OCI-LY1 (cell line): Measurements from ENCODE around the gene GPR17.

Experiments
- H2AFZ ChIP-seq: fragments of 200-600 bp; sonication (generic), shearing (Covaris generic); 2 replicates; pipeline ENCODE4 v1.6.0; 2014; ENCODE audit warnings: antibody characterized with exemption, mild to moderate bottlenecking, low read length
- H3F3A ChIP-seq: fragments of 200-600 bp; sonication (generic), shearing (Covaris generic); 2 replicates; pipeline ENCODE4 v1.6.0; 2014; ENCODE audit warnings: mild to moderate bottlenecking, antibody characterized with exemption, low read length, moderate library complexity; ENCODE audit not compliant: insufficient read depth
- H3K27ac ChIP-seq: fragments of 200-600 bp; sonication (generic); 2 replicates; pipeline ENCODE4 v1.5.1; 2014; ENCODE audit warnings: low read length, mixed run types, mild to moderate bottlenecking, low read depth; ENCODE audit not compliant: poor library complexity, severe bottlenecking
- H3K27me3 ChIP-seq: fragments of 200-600 bp; sonication (generic); 2 replicates; pipeline ENCODE4 v1.6.0; 2014; ENCODE audit warnings: antibody characterized with exemption, mild to moderate bottlenecking, low read length, moderate library complexity; ENCODE audit not compliant: insufficient read depth
- H3K36me3 ChIP-seq: fragments of 200-600 bp; sonication (generic); 2 replicates; pipeline ENCODE4 v1.6.1; 2014; ENCODE audit warnings: mild to moderate bottlenecking, antibody characterized with exemption, low read length, moderate library complexity, mixed read lengths; ENCODE audit not compliant: insufficient read depth
- H3K4me1 ChIP-seq: fragments of 200-600 bp; sonication (generic); 2 replicates; pipeline ENCODE4 v1.5.1; 2014; ENCODE audit warnings: mild to moderate bottlenecking, low read length, moderate library complexity; ENCODE audit not compliant: insufficient read depth, severe bottlenecking
- H3K4me2 ChIP-seq: fragments of 200-600 bp; sonication (generic), shearing (Covaris generic); 2 replicates; pipeline ENCODE4 v1.6.1; 2014; ENCODE audit warnings: low read length
- H3K4me3 ChIP-seq: fragments of 200-600 bp; sonication (generic); 2 replicates; pipeline ENCODE4 v1.5.1; 2014; ENCODE audit warnings: low read length, low read depth, mild to moderate bottlenecking, mixed read lengths; ENCODE audit not compliant: poor library complexity, severe bottlenecking
- H3K79me2 ChIP-seq: fragments of 200-600 bp; shearing (Covaris generic); 2 replicates; pipeline ENCODE4 v1.6.1; 2016; ENCODE audit warnings: mixed run types, low read length, mixed read lengths; ENCODE audit not compliant: insufficient read depth
- H3K9ac ChIP-seq: fragments of 200-600 bp; sonication (generic), shearing (Covaris generic); 2 replicates; pipeline ENCODE4 v1.6.1; 2014; ENCODE audit warnings: mild to moderate bottlenecking, low read length, mixed read lengths
- H3K9me2 ChIP-seq: fragments of 200-600 bp; sonication (generic), shearing (Covaris generic); 2 replicates; pipeline ENCODE4 v1.6.1; 2014; ENCODE audit warnings: low read depth, mild to moderate bottlenecking, low read length, mixed read lengths
- H3K9me3 ChIP-seq: fragments of 200-600 bp; shearing (Covaris generic); 2 replicates; pipeline ENCODE4 v1.6.1; 2014; ENCODE audit warnings: low read length, mixed read lengths
- H4K20me1 ChIP-seq: fragments of 200-600 bp; sonication (generic), shearing (Covaris generic); 2 replicates; pipeline ENCODE4 v1.6.0; 2016; ENCODE audit warnings: mild to moderate bottlenecking, low read length; ENCODE audit not compliant: insufficient read depth
- EZH2 ChIP-seq: fragments of 200-600 bp; sonication (generic), shearing (Covaris generic); IDR thresholded peaks from 2 replicates; pipeline ENCODE4 v1.8.0; 2017; ENCODE audit warnings: borderline replicate concordance, mixed run types, mild to moderate bottlenecking, antibody characterized with exemption, low read length, moderate library complexity, mixed read lengths
- TF ChIP-seq, protein P1 (sequence below): fragments of 200-600 bp; sonication (generic), shearing (Covaris generic); IDR thresholded peaks from 2 replicates; pipeline ENCODE4 v1.5.1; 2017; ENCODE audit warnings: mild to moderate bottlenecking, antibody characterized with exemption, low read length, moderate library complexity, mixed read lengths

GPR17 gene

DNA sequence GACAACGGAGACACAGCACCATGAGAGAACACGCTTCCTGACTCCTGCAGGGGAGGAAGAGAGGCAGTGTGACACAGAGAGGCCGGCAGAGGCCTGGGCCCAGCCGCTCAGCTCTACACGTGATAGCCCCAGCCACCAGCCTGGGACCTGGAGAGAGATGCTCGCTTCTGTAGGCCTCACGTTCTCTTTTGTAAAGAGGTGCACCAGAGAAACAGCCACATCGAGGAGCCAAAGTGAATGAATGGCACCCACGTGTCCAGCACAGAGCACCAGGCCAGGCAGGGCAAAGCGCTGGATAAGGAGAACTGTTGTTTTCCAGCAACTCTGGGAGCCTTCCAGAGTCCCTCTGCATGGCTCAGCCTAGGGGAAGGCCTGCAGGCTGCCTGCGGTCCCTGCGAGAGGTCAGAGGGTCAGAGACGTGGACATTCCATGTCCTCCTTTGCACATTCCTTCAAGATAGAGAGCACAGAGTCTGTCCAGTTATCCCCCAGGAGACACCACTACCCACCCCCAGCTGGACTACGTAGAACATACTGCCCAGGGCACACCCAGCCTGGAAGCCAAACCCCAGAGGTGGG lies 15.2 kb downstream of the GPR17 start:
- H2AFZ ChIP-seq: no peak overlapping the region
- H3K27me3 ChIP-seq: peaks cover 5% of the 10 kb centered on the region; the same call in 1 of the 2 replicates
- no peaks in the 10 kb centered on the region for H3K4me1 ChIP-seq
- no peaks in the 10 kb centered on the region for H3F3A ChIP-seq
- H3K9me2 ChIP-seq: no peaks in the 10 kb centered on the region
- no peaks in the 10 kb centered on the region for H4K20me1 ChIP-seq
- TF ChIP-seq, protein P1, sequence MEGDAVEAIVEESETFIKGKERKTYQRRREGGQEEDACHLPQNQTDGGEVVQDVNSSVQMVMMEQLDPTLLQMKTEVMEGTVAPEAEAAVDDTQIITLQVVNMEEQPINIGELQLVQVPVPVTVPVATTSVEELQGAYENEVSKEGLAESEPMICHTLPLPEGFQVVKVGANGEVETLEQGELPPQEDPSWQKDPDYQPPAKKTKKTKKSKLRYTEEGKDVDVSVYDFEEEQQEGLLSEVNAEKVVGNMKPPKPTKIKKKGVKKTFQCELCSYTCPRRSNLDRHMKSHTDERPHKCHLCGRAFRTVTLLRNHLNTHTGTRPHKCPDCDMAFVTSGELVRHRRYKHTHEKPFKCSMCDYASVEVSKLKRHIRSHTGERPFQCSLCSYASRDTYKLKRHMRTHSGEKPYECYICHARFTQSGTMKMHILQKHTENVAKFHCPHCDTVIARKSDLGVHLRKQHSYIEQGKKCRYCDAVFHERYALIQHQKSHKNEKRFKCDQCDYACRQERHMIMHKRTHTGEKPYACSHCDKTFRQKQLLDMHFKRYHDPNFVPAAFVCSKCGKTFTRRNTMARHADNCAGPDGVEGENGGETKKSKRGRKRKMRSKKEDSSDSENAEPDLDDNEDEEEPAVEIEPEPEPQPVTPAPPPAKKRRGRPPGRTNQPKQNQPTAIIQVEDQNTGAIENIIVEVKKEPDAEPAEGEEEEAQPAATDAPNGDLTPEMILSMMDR: no peak
- TF ChIP-seq EZH2: no peak
- H3K9me3 ChIP-seq: no peaks in the 10 kb centered on the region
- H3K36me3 ChIP-seq: no peaks in the 10 kb centered on the region
- H3K79me2 ChIP-seq: no peaks in the 10 kb centered on the region
- no peak overlapping the region for H3K9ac ChIP-seq
- H3K27ac ChIP-seq: no peak overlapping the region
- no peak overlapping the region for H3K4me3 ChIP-seq
- H3K4me2 ChIP-seq: no peak overlapping the region

DNA sequence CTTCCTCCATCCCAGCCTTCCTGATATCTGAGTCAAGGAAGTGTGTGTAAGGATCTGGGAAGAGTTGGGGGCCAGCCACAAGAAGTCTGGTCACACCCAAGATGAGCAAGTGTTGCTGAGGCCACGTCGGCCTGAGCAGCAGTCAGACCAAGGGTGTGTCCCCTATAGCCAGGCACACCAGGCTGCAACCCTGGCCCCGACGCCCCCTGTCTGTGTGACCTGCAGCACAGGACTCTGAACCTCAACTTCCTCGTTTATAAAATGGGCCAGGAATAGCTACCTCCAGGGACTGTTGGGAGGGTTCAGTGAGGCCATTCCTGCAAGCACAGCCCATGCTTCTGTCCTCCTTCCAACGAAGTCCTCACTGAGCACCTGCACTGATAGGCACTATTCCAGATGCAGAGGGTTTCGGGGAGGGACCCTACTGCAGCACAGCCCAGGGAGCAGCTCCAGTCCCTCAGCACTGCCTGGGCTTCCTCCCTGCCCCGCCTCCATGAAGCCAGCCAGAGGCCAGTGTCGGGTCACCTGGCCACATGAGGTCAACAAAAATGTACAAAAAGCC lies 16.1 kb downstream of the GPR17 start:
- Histone ChIP-seq H3K9ac (no peak overlapping the region), H3K4me3 (no peak overlapping the region), H4K20me1 (no peaks in the 10 kb centered on the region), H3K27ac (no peak overlapping the region), H3K4me1 (no peaks in the 10 kb centered on the region), H2AFZ (no peak overlapping the region), H3K9me2 (no peaks in the 10 kb centered on the region), H3F3A (no peaks in the 10 kb centered on the region), H3K36me3 (no peaks in the 10 kb centered on the region), H3K27me3 (peaks cover 5% of the 10 kb centered on the region; the same call in 1 of the 2 replicates), H3K79me2 (no peaks in the 10 kb centered on the region), H3K4me2 (no peak overlapping the region), H3K9me3 (no peaks in the 10 kb centered on the region)
- no peak for TF ChIP-seq EZH2
- TF ChIP-seq, protein P1: no peak

DNA sequence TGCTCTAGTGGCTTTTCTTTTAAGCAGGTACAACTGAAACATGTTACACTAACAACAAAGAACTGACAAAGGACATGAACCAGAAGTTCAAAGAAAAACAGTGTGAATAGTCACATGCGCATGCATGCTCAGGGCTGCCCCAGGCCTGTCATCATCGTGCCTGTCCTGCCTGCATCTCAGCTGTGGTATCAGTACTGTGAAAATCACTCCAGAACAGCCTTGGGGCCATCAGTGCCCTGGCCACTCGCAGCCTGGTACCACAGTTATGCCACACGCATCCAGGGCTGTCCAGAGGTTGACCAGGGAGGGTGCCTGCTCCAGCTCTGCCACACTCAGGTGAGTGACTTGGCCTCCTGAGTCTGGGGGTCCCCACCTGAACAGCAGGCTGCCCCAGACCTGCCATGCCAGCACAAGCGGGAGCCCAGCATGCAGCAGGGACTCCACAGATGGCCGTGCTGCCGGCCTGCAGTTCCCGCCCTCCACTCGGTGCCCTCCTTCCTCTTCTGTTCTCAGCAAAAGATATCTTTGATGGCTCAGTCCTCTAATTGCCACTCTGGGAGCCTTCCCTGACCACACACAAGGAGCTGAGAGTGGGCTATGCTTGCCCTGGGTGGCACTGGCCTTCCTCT lies 17.1 kb downstream of the GPR17 start:
- peaks cover 5% of the 10 kb centered on the region; the same call in 1 of the 2 replicates for H3K27me3 ChIP-seq
- no peaks in the 10 kb centered on the region for H3F3A ChIP-seq
- no peaks in the 10 kb centered on the region for H3K79me2 ChIP-seq
- no peaks in the 10 kb centered on the region for H3K9me3 ChIP-seq
- no peaks in the 10 kb centered on the region for H3K4me1 ChIP-seq
- H3K4me3 ChIP-seq: no peak overlapping the region
- no peak overlapping the region for H3K4me2 ChIP-seq
- no peak overlapping the region for H3K27ac ChIP-seq
- TF ChIP-seq EZH2: no peak
- no peaks in the 10 kb centered on the region for H3K36me3 ChIP-seq
- no peak overlapping the region for H2AFZ ChIP-seq
- H4K20me1 ChIP-seq: no peaks in the 10 kb centered on the region
- H3K9me2 ChIP-seq: no peaks in the 10 kb centered on the region
- H3K9ac ChIP-seq: no peak overlapping the region
